Right atrium auricular region (tissue), 2 donors: Measurements from ENCODE around the gene LGMN. TPM values are rescaled to one million over a fixed set of nuclear protein-coding genes. Genes with fewer than 3 reads are reported as not detected.

Experiments used
- DNase-seq: peaks from one replicate; pipeline ENCODE4 v3.0.0-alpha.2; 2019; ENCODE audit warnings: low spot score
- H3K27ac ChIP-seq, 2 donors: fragments of 200-600 bp; sonication (generic); 1 replicate in 1 of 2; 2 replicates in 1 of 2; pipeline ENCODE4 v1.5.1; 2016 to 2019
- H3K27me3 ChIP-seq, 2 donors: fragments of 200-600 bp; sonication (generic); one replicate each; pipeline versions ENCODE4 v1.5.1 to v1.6.0; 2017 to 2019
- H3K36me3 ChIP-seq: fragments of 200-600 bp; sonication (generic); one replicate; pipeline ENCODE4 v1.5.1; 2016
- H3K4me1 ChIP-seq, 2 donors: fragments of 200-600 bp; sonication (generic); one replicate each; pipeline versions ENCODE4 v1.5.1 to v1.6.0; 2017 to 2019
- H3K4me3 ChIP-seq, 2 donors: fragments of 200-600 bp; sonication (generic); 1 replicate in 1 of 2; 2 replicates in 1 of 2; pipeline ENCODE4 v1.5.1; 2017 to 2019; ENCODE audit warnings: mild to moderate bottlenecking in 1 of 2, moderate library complexity in 1 of 2
- H3K9me3 ChIP-seq, 2 donors: fragments of 200-600 bp; sonication (generic); one replicate each; pipeline ENCODE4 v1.5.1; 2019
- CTCF ChIP-seq, 2 donors: fragments of 200-600 bp; sonication (generic); IDR thresholded peaks; one replicate each; pipeline ENCODE4 v1.5.1; 2019; ENCODE audit warnings: antibody characterized with exemption in 2 of 2
- total RNA-seq, 2 donors: library from RNA; depleted of rRNA; stranded (reverse); fragments of >200 nt; gene quantifications; one replicate each; pipeline ENCODE4 v1.1.0, GENCODE V29; 2016

Gene LGMN
- total RNA-seq, 2 donors from 2014 or later: 65.6 to 109 TPM

- Histone ChIP-seq H3K36me3 (peaks cover 56% of the 10 kb centered on the region), H3K9me3 (no peaks in the 10 kb centered on the region), H3K27ac (no peak overlapping the region)
Observed at GRCh38 chr14:92704036-92704804, 44.2 kb downstream of the LGMN start.

GRCh38 chr14:92703516-92703915 is 44.9 kb downstream of the LGMN start:
- Histone ChIP-seq H3K27me3 (no peaks in the 10 kb centered on the region), H3K36me3 (peaks cover 52% of the 10 kb centered on the region), H3K27ac (no peak overlapping the region), H3K4me3 (no peak overlapping the region), H3K9me3 (no peaks in the 10 kb centered on the region), H3K4me1 (no peaks in the 10 kb centered on the region)
- no peak for TF ChIP-seq CTCF (IDR thresholded peaks at IDR 0.05)
- no peak for DNase-seq

More at GRCh38 chr14:92704036-92704804, 44.2 kb downstream of the LGMN start:
- Histone ChIP-seq H3K4me3 (no peak overlapping the region), H3K4me1 (no peaks in the 10 kb centered on the region), H3K27me3 (no peaks in the 10 kb centered on the region)
- DNase-seq: no peak
- TF ChIP-seq CTCF (IDR thresholded peaks at IDR 0.05): no peak

GRCh38 chr14:92702441-92702918 is 45.9 kb downstream of the LGMN start:
- TF ChIP-seq CTCF (IDR thresholded peaks at IDR 0.05): no peak
- H3K27me3 ChIP-seq: no peaks in the 10 kb centered on the region
- no peaks in the 10 kb centered on the region for H3K4me1 ChIP-seq
- H3K9me3 ChIP-seq: no peaks in the 10 kb centered on the region
- DNase-seq: no peak
- H3K36me3 ChIP-seq: peaks cover 46% of the 10 kb centered on the region
- H3K4me3 ChIP-seq: no peak overlapping the region
- no peak overlapping the region for H3K27ac ChIP-seq

- DNase-seq: no peak
- H3K27ac ChIP-seq: no peak overlapping the region
- H3K4me3 ChIP-seq: no peak overlapping the region
- no peaks in the 10 kb centered on the region for H3K27me3 ChIP-seq
- no peak for TF ChIP-seq CTCF (IDR thresholded peaks at IDR 0.05)
- no peaks in the 10 kb centered on the region for H3K4me1 ChIP-seq
- peaks cover 40% of the 10 kb centered on the region for H3K36me3 ChIP-seq
- no peaks in the 10 kb centered on the region for H3K9me3 ChIP-seq
Observed at GRCh38 chr14:92701826-92702225, 46.6 kb downstream of the LGMN start.

- Histone ChIP-seq H3K27me3 (no peaks in the 10 kb centered on the region), H3K4me1 (peaks cover 0 to 14% of the 10 kb centered on the region in 2 donors), H3K27ac (no peak overlapping the region), H3K36me3 (peaks cover 6% of the 10 kb centered on the region), H3K4me3 (no peak overlapping the region), H3K9me3 (no peaks in the 10 kb centered on the region)
- no peak for DNase-seq
- TF ChIP-seq CTCF (IDR thresholded peaks at IDR 0.05): no peak
Observed at GRCh38 chr14:92698393-92698792, 50.0 kb downstream of the LGMN start.
